K562 (cell line): ENCODE results near the gene MAST1. TPM values are rescaled to one million over a fixed set of nuclear protein-coding genes. Genes with fewer than 3 reads are reported as not detected.

Experiments
- ADNP ChIP-seq: fragments of 200-800 bp; sonication (Bioruptor generic); IDR thresholded peaks from 2 replicates; pipeline ENCODE4 v1.6.1; 2016; ENCODE audit warnings: missing genetic modification characterization, missing compliant biosample characterization
- ARID3B ChIP-seq: fragments of 250-450 bp; sonication (Bioruptor Pico); IDR thresholded peaks from 2 replicates; pipeline ENCODE4 v1.4.0; 2020; ENCODE audit warnings: borderline replicate concordance
- NR1H2 ChIP-seq: sonication (generic); formaldehyde crosslinking; IDR thresholded peaks from 2 replicates; pipeline ENCODE4 v1.4.0; 2020; ENCODE audit warnings: mild to moderate bottlenecking, missing genetic modification reagents
- RBM15 ChIP-seq: fragments of 200-400 bp; formaldehyde crosslinking; IDR thresholded peaks from 2 replicates; pipeline ENCODE4 v1.6.1; 2018; ENCODE audit warnings: mild to moderate bottlenecking, low read length, moderate library complexity; ENCODE audit not compliant: insufficient read depth
- SMARCA4 ChIP-seq: fragments of 450-650 bp; IDR thresholded peaks from 2 replicates; pipeline ENCODE4 v1.6.1; 2016
- XRCC4 ChIP-seq: IDR thresholded peaks from one replicate; pipeline ENCODE4 v1.6.1; 2011; ENCODE audit not compliant: insufficient read depth, insufficient read length; ENCODE audit errors: extremely low read depth
- ZNF143 ChIP-seq: sonication (generic); formaldehyde crosslinking; IDR thresholded peaks from 2 replicates; pipeline ENCODE4 v1.9.0; 2022; ENCODE audit warnings: mild to moderate bottlenecking, missing genetic modification reagents
- ZNF444 ChIP-seq: fragments of 250-450 bp; sonication (Bioruptor Pico); IDR thresholded peaks from 2 replicates; pipeline ENCODE4 v1.4.0; 2020; ENCODE audit warnings: mild to moderate bottlenecking, moderate library complexity
- ZNF740 ChIP-seq, 3 experiments: fragments of 200-800 bp in 1 of 3; sonication (Bioruptor generic) in 1 of 3; sonication (generic) in 1 of 3; formaldehyde crosslinking in 1 of 3; IDR thresholded peaks; 2 replicates each; pipeline versions ENCODE4 v1.6.1 to v1.8.0; 2016 to 2022; ENCODE audit warnings: mild to moderate bottlenecking in 2 of 3, missing compliant biosample characterization in 2 of 3, missing genetic modification characterization in 2 of 3, missing genetic modification reagents in 1 of 3
- polyA plus RNA-seq, 8 experiments: library from polyadenylated mRNA; depleted of rRNA in 4 of 8; stranded (reverse) in 5 of 8; unstranded in 3 of 8; fragments of >200 nt; fragmentation: Nextera tagmentation in 2 of 8; fragmentation: Illumina TruSeq in 1 of 8; extraction: Ambion mirVana in 2 of 8; extraction: Trizol in 1 of 8; gene quantifications; 2 replicates each; pipeline versions ENCODE4 v1.2.1 to v1.2.3, GENCODE V29; 2011 to 2014; ENCODE audit warnings: inconsistent platforms in 1 of 8, missing spikeins in 1 of 8
- total RNA-seq, 7 experiments: library from RNA; depleted of rRNA in 6 of 7; stranded (reverse); fragments of >200 nt in 6 of 7; fragmentation: Illumina TruSeq in 2 of 7; extraction: Trizol in 2 of 7; gene quantifications; 2 replicates each; pipeline versions ENCODE4 v1.2.1 to v1.2.3, GENCODE V29; 2011 to 2021; ENCODE audit warnings: low replicate concordance in 1 of 7
- TF ChIP-seq, protein P1 (sequence below): fragments of 200-600 bp; sonication (generic); IDR thresholded peaks from one replicate; pipeline ENCODE4 v1.6.1; 2012; ENCODE audit warnings: mild to moderate bottlenecking, low read depth, low read length, inconsistent platforms
- TF ChIP-seq, protein P2 (sequence below): fragments of 250-450 bp; sonication (Bioruptor Pico); IDR thresholded peaks from 2 replicates; pipeline ENCODE4 v1.8.0; 2022; ENCODE audit warnings: moderate library complexity, mild to moderate bottlenecking, inconsistent platforms

MAST1 gene
- total and polyA plus RNA-seq, 9 of the 15 experiments (the other 6 are each of a cell fraction or from before 2014, with no cell fraction given) = 0.48 to 10.3 (median 3.9) TPM

GRCh38 chr19:12825254-12826131, 12.8 kb upstream of the MAST1 start (continued):
- TF ChIP-seq XRCC4 = no peak
- 0 out of 2 replicates have a peak, but pooled peaks have one; percentile 44 for TF ChIP-seq ADNP (tag)
- no peak for TF ChIP-seq RBM15
- TF ChIP-seq, protein P1, sequence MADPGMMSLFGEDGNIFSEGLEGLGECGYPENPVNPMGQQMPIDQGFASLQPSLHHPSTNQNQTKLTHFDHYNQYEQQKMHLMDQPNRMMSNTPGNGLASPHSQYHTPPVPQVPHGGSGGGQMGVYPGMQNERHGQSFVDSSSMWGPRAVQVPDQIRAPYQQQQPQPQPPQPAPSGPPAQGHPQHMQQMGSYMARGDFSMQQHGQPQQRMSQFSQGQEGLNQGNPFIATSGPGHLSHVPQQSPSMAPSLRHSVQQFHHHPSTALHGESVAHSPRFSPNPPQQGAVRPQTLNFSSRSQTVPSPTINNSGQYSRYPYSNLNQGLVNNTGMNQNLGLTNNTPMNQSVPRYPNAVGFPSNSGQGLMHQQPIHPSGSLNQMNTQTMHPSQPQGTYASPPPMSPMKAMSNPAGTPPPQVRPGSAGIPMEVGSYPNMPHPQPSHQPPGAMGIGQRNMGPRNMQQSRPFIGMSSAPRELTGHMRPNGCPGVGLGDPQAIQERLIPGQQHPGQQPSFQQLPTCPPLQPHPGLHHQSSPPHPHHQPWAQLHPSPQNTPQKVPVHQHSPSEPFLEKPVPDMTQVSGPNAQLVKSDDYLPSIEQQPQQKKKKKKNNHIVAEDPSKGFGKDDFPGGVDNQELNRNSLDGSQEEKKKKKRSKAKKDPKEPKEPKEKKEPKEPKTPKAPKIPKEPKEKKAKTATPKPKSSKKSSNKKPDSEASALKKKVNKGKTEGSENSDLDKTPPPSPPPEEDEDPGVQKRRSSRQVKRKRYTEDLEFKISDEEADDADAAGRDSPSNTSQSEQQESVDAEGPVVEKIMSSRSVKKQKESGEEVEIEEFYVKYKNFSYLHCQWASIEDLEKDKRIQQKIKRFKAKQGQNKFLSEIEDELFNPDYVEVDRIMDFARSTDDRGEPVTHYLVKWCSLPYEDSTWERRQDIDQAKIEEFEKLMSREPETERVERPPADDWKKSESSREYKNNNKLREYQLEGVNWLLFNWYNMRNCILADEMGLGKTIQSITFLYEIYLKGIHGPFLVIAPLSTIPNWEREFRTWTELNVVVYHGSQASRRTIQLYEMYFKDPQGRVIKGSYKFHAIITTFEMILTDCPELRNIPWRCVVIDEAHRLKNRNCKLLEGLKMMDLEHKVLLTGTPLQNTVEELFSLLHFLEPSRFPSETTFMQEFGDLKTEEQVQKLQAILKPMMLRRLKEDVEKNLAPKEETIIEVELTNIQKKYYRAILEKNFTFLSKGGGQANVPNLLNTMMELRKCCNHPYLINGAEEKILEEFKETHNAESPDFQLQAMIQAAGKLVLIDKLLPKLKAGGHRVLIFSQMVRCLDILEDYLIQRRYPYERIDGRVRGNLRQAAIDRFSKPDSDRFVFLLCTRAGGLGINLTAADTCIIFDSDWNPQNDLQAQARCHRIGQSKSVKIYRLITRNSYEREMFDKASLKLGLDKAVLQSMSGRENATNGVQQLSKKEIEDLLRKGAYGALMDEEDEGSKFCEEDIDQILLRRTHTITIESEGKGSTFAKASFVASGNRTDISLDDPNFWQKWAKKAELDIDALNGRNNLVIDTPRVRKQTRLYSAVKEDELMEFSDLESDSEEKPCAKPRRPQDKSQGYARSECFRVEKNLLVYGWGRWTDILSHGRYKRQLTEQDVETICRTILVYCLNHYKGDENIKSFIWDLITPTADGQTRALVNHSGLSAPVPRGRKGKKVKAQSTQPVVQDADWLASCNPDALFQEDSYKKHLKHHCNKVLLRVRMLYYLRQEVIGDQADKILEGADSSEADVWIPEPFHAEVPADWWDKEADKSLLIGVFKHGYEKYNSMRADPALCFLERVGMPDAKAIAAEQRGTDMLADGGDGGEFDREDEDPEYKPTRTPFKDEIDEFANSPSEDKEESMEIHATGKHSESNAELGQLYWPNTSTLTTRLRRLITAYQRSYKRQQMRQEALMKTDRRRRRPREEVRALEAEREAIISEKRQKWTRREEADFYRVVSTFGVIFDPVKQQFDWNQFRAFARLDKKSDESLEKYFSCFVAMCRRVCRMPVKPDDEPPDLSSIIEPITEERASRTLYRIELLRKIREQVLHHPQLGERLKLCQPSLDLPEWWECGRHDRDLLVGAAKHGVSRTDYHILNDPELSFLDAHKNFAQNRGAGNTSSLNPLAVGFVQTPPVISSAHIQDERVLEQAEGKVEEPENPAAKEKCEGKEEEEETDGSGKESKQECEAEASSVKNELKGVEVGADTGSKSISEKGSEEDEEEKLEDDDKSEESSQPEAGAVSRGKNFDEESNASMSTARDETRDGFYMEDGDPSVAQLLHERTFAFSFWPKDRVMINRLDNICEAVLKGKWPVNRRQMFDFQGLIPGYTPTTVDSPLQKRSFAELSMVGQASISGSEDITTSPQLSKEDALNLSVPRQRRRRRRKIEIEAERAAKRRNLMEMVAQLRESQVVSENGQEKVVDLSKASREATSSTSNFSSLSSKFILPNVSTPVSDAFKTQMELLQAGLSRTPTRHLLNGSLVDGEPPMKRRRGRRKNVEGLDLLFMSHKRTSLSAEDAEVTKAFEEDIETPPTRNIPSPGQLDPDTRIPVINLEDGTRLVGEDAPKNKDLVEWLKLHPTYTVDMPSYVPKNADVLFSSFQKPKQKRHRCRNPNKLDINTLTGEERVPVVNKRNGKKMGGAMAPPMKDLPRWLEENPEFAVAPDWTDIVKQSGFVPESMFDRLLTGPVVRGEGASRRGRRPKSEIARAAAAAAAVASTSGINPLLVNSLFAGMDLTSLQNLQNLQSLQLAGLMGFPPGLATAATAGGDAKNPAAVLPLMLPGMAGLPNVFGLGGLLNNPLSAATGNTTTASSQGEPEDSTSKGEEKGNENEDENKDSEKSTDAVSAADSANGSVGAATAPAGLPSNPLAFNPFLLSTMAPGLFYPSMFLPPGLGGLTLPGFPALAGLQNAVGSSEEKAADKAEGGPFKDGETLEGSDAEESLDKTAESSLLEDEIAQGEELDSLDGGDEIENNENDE = no peak
- no peak for TF ChIP-seq ZNF444 (CRISPR knock-in tag)
- TF ChIP-seq ZNF740 (CRISPR knock-in tag; IDR thresholded peaks at IDR 0.05) = peak; percentile 93
- peak in 1 of 2 experiments; percentile 81; a peak in 2 of 4 replicates for TF ChIP-seq ZNF740 (tag; IDR thresholded peaks at IDR 0.05)
- TF ChIP-seq ARID3B (CRISPR knock-in tag) = no peak
- no peak for TF ChIP-seq ZNF143 (CRISPR knock-in tag)
- 0 out of 2 replicates have a peak, but pooled peaks have one; percentile 20 for TF ChIP-seq SMARCA4
- TF ChIP-seq, protein P2, sequence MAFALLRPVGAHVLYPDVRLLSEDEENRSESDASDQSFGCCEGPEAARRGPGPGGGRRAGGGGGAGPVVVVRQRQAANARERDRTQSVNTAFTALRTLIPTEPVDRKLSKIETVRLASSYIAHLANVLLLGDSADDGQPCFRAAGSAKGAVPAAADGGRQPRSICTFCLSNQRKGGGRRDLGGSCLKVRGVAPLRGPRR = no peak
- no peak for TF ChIP-seq NR1H2 (CRISPR knock-in tag)
